Psoas muscle (tissue), 8 donors: ENCODE results near the gene NKX1-1. TPM values are rescaled to one million over a fixed set of nuclear protein-coding genes. Genes with fewer than 3 reads are reported as not detected.

Source experiments
- ATAC-seq, 4 donors: fragments of 200-7000 bp; cut with Tn5 transposase; one replicate each; pipeline ENCODE4 v1.9.1; 2020; ENCODE audit warnings: moderate library complexity in 3 of 4, mild to moderate bottlenecking in 2 of 4
- DNase-seq, 2 donors: peaks; one replicate each; pipeline ENCODE4 v3.0.0-alpha.2; 2020
- H3K27ac ChIP-seq: fragments of 200-600 bp; one replicate; pipeline ENCODE4 v1.8.0; 2022
- H3K27me3 ChIP-seq, 3 donors: fragments of 200-600 bp in 1 of 3; one replicate each; pipeline versions ENCODE4 v1.6.1 to v1.8.0; 2013 to 2022; ENCODE audit warnings: low read length in 2 of 3, mild to moderate bottlenecking in 2 of 3, moderate library complexity in 1 of 3; ENCODE audit not compliant: insufficient read depth in 3 of 3
- H3K36me3 ChIP-seq, 2 donors: fragments of 200-600 bp in 1 of 2; one replicate each; pipeline versions ENCODE4 v1.6.1 to v1.8.0; 2013 to 2022; ENCODE audit warnings: low read depth in 1 of 2, mild to moderate bottlenecking in 1 of 2, moderate library complexity in 1 of 2; ENCODE audit not compliant: insufficient read depth in 1 of 2
- H3K4me1 ChIP-seq: fragments of 200-600 bp; one replicate; pipeline ENCODE4 v1.8.0; 2022
- H3K4me3 ChIP-seq: fragments of 200-600 bp; one replicate; pipeline ENCODE4 v1.8.0; 2022; ENCODE audit warnings: mild to moderate bottlenecking
- H3K9me3 ChIP-seq: fragments of 200-600 bp; one replicate; pipeline ENCODE4 v1.8.0; 2022
- whole genome bisulfite sequencing, 3 donors: extraction: QIAGEN DNeasy Blood & Tissue Kit; methylation state at CpG; one replicate each; pipeline versions ENCODE4 v1.1.6 to v1.1.7; 2013; 5-methylcytosine and 5-hydroxymethylcytosine counted together
- intact Hi-C, 2 donors: fragments of 100-400 bp; cut with DNase I; formaldehyde crosslinking; loops; one replicate each; pipeline versions ENCODE4 v1.11.0 to v1.14.2; 2022
- polyA plus RNA-seq, 3 donors: library from polyadenylated mRNA; stranded (reverse); fragments of 200-250 nt; gene quantifications; one replicate each; pipeline ENCODE4 v1.2.3, GENCODE V29; 2013
- total RNA-seq, 4 donors: library from RNA; stranded (reverse); fragmentation: NEBNext Ultra II Directional in 2 of 4; extraction: Animal tissue kit (Norgen Biotek cat#: 25700) in 2 of 4; gene quantifications; one replicate each; pipeline versions ENCODE4 v1.2.1 to v1.2.4, GENCODE V29; 2021 to 2023
- TF ChIP-seq, protein P1 (sequence below): fragments of 200-600 bp; IDR thresholded peaks from one replicate; pipeline ENCODE4 v1.8.0; 2022; ENCODE audit warnings: antibody characterized with exemption
- donor health status: healthy with polysubstance abuse.
- donor health status: DM: no; HTN: no; CAD: no; lungs with moderate emphysema.
- donor health status: Bipolar disorder and iron deficiency.
- donor health status: healthy.
- donor health status: DM: yes; HTN: yes; CAD: no.
- donor health status: DM: no; HTN: no; CAD: no.
- donor health status: DM: no; HTN: no; CAD: no.
- donor health status: DM: yes; HTN: yes; CAD: no.

Gene NKX1-1
- total and polyA plus RNA-seq, 7 donors = not detected

- no peak overlapping the region for H3K27ac ChIP-seq
- no peaks in the 10 kb centered on the region for H3K4me1 ChIP-seq
- no peak for ATAC-seq
- WGBS, 3 donors = 72 to 73% (median 72%) methylated on average over 18 of the region's 18 CpGs
- TF ChIP-seq, protein P1, sequence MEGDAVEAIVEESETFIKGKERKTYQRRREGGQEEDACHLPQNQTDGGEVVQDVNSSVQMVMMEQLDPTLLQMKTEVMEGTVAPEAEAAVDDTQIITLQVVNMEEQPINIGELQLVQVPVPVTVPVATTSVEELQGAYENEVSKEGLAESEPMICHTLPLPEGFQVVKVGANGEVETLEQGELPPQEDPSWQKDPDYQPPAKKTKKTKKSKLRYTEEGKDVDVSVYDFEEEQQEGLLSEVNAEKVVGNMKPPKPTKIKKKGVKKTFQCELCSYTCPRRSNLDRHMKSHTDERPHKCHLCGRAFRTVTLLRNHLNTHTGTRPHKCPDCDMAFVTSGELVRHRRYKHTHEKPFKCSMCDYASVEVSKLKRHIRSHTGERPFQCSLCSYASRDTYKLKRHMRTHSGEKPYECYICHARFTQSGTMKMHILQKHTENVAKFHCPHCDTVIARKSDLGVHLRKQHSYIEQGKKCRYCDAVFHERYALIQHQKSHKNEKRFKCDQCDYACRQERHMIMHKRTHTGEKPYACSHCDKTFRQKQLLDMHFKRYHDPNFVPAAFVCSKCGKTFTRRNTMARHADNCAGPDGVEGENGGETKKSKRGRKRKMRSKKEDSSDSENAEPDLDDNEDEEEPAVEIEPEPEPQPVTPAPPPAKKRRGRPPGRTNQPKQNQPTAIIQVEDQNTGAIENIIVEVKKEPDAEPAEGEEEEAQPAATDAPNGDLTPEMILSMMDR = no peak
- H3K27me3 ChIP-seq = peaks cover 0 to 42% (median 7%) of the 10 kb centered on the region in 3 donors
- H3K9me3 ChIP-seq = no peaks in the 10 kb centered on the region
- H3K36me3 ChIP-seq = no peaks in the 10 kb centered on the region
- H3K4me3 ChIP-seq = no peak overlapping the region
- DNase-seq = no peak
- intact Hi-C loops = no loop called here
Observed at GRCh38 chr4:1451106-1451751, 45.0 kb upstream of the NKX1-1 start.

GRCh38 chr4:1449833-1450741, 43.8 kb upstream of the NKX1-1 start:
- intact Hi-C loops = no loop called here
- Histone ChIP-seq H3K27ac (no peak overlapping the region), H3K36me3 (no peaks in the 10 kb centered on the region), H3K9me3 (no peaks in the 10 kb centered on the region), H3K4me3 (no peak overlapping the region), H3K4me1 (no peaks in the 10 kb centered on the region), H3K27me3 (peaks cover 0 to 47% (median 10%) of the 10 kb centered on the region in 3 donors)
- ATAC-seq = no peak
- 76 to 80% (median 78%) methylated on average over 28 to 32 of the region's 32 CpGs for WGBS, 3 donors
- no peak for DNase-seq
- TF ChIP-seq, protein P1 = no peak

GRCh38 chr4:1449475-1449832, 43.2 kb upstream of the NKX1-1 start:
- ATAC-seq = no peak

DNA sequence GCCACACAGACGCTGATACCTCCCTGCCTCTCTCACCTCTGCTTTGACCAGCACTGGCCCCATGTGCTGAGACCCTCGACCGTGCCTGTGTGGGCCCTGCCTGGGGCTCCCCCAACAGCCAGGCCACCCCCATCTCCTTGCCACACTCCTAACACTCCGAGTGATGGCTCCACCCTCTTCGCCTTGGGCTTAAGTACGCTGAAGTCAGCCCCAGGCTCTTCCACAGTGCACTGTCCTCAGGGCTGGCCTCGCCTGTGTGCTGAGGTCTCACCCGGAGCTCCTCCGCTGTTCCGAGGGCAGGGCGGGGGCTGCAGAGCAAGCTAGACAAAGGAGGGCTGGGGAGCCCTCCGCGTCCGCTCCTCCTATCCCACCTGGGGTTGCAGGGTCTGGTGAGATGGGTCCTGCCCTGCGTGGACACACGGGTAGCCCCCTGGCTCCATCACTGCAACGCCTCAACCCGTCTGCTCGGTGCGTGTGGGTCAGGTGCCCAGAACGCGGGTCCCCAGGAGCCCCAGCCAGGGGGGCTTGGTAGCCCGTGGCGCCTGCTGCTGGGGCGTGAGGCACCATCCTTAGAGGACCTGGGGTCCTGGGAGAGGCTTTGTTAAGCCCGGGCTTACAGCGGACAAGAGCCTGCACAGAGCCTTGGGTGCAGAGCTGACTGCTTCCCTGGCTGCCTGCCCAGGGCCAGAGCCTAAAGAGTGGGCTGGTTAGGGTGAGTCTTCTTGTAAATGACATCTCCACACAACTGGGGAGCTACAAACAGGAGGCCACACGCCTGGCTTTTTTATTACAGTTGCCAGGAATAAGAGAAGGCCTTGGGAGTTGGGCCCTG, 42.6 kb upstream of the NKX1-1 start:
- Histone ChIP-seq H3K9me3 (no peaks in the 10 kb centered on the region), H3K4me1 (no peaks in the 10 kb centered on the region), H3K36me3 (no peaks in the 10 kb centered on the region), H3K27me3 (peaks cover 0 to 47% (median 10%) of the 10 kb centered on the region in 3 donors), H3K27ac (no peak overlapping the region), H3K4me3 (no peak overlapping the region)
- DNase-seq (no peak), ATAC-seq (no peak)
- TF ChIP-seq, protein P1 = no peak
- intact Hi-C loops = no loop called here
- 72 to 75% (median 72%) methylated on average over 24 to 28 of the region's 28 CpGs for WGBS, 3 donors

More at GRCh38 chr4:1449475-1449832, 43.2 kb upstream of the NKX1-1 start:
- intact Hi-C loops = no loop called here
- Histone ChIP-seq H3K4me1 (no peaks in the 10 kb centered on the region), H3K9me3 (no peaks in the 10 kb centered on the region), H3K27me3 (peaks cover 0 to 47% (median 10%) of the 10 kb centered on the region in 3 donors), H3K36me3 (no peaks in the 10 kb centered on the region), H3K27ac (no peak overlapping the region), H3K4me3 (no peak overlapping the region)
- 43 to 53% (median 45%) methylated on average over 8 to 12 of the region's 12 CpGs for WGBS, 3 donors
- TF ChIP-seq, protein P1 = no peak
- DNase-seq = no peak
